Superior temporal gyrus (tissue), 1 donor: Measurements from ENCODE around the gene MDM1.

ENCODE experiments used
- DNase-seq: peaks from one replicate; pipeline ENCODE4 v3.0.0-alpha.2; 2016; ENCODE audit errors: extremely low spot score

The MDM1 gene

GRCh38 chr12:68331869-68332727 is at the start of gene MDM1:
MDM1 (minus strand) TSS chr12:68332362; CDS start chr12:68332245, 117 bp downstream.
- DNase-seq, result peak; percentile 100

GRCh38 chr12:68381476-68382219 is 49.5 kb upstream of the MDM1 start:
- no peak for DNase-seq

- DNase-seq, result no peak
These were observed 46.9 kb upstream of the MDM1 start for GRCh38 chr12:68378872-68379606.

- no peak for DNase-seq
These were observed 45.7 kb upstream of the MDM1 start for GRCh38 chr12:68377881-68378280.

GRCh38 chr12:68376901-68377300 is 44.7 kb upstream of the MDM1 start:
- no peak for DNase-seq

GRCh38 chr12:68375756-68376695 is 43.9 kb upstream of the MDM1 start:
- no peak for DNase-seq

GRCh38 chr12:68374307-68374982 is 42.3 kb upstream of the MDM1 start:
- DNase-seq, result no peak

- no peak for DNase-seq
These were observed 38.5 kb upstream of the MDM1 start for GRCh38 chr12:68370667-68371066.

GRCh38 chr12:68370006-68370590 is 37.9 kb upstream of the MDM1 start:
- no peak for DNase-seq

- no peak for DNase-seq
These were observed 36.2 kb upstream of the MDM1 start for GRCh38 chr12:68368327-68368726.

GRCh38 chr12:68367903-68368302 is 35.7 kb upstream of the MDM1 start:
- DNase-seq, result no peak

- no peak for DNase-seq
These were observed 35.0 kb upstream of the MDM1 start for GRCh38 chr12:68367116-68367515.

- no peak for DNase-seq
These were observed 32.9 kb upstream of the MDM1 start for GRCh38 chr12:68364893-68365725.

GRCh38 chr12:68364328-68364727 is 32.2 kb upstream of the MDM1 start:
- no peak for DNase-seq

- no peak for DNase-seq
These were observed 29.8 kb upstream of the MDM1 start for GRCh38 chr12:68361953-68362352.

- no peak for DNase-seq
These were observed 27.5 kb upstream of the MDM1 start for GRCh38 chr12:68359674-68360073.

GRCh38 chr12:68358532-68359485 is 26.6 kb upstream of the MDM1 start:
- peak; percentile 86 for DNase-seq

- no peak for DNase-seq
These were observed 24.8 kb upstream of the MDM1 start for GRCh38 chr12:68356986-68357385.
